MM.1S (cell line): ENCODE measurements around the gene DDB1.

ENCODE experiments used
- EZH2 ChIP-seq: fragments of 300-600 bp; sonication (generic); optimal IDR thresholded peaks from 2 replicates; pipeline ENCODE3; 2017; ENCODE audit warnings: low read depth, mild to moderate bottlenecking, antibody characterized with exemption, low read length, mixed read lengths
- TF ChIP-seq, protein P1 (sequence below): fragments of 300-600 bp; sonication (generic); IDR thresholded peaks from 2 replicates; pipeline ENCODE4 v1.5.1; 2016; ENCODE audit warnings: antibody characterized with exemption, low read length, mixed read lengths

DNA sequence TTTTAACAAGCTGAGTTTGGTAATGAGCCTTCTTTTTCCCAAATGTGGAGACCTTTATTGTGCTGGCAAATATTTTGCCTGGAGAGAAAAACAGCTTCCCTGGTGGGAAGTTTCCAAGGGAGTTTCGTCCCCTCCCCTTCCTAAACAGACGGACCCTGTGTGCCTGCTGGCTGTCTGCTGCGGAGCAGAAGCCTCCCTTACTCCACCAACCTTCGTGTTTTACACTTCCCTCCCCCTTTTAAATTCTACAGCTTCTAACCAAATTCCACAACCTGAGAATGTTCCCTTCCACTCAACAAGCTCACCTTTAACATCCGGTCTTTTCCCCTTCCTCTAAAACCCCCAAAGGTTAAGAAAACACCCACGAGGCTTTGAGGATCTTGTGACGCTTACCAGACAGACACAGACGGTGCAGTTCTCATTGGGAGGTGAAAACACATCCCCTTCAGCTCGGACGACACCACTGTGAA is 54.9 kb downstream of the DDB1 start:
- TF ChIP-seq, protein P1, sequence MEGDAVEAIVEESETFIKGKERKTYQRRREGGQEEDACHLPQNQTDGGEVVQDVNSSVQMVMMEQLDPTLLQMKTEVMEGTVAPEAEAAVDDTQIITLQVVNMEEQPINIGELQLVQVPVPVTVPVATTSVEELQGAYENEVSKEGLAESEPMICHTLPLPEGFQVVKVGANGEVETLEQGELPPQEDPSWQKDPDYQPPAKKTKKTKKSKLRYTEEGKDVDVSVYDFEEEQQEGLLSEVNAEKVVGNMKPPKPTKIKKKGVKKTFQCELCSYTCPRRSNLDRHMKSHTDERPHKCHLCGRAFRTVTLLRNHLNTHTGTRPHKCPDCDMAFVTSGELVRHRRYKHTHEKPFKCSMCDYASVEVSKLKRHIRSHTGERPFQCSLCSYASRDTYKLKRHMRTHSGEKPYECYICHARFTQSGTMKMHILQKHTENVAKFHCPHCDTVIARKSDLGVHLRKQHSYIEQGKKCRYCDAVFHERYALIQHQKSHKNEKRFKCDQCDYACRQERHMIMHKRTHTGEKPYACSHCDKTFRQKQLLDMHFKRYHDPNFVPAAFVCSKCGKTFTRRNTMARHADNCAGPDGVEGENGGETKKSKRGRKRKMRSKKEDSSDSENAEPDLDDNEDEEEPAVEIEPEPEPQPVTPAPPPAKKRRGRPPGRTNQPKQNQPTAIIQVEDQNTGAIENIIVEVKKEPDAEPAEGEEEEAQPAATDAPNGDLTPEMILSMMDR: no peak
- no peak for TF ChIP-seq EZH2
